GM23338 (cell line): ENCODE data around the gene NGEF.

ENCODE experiments used
- CREB1 ChIP-seq: fragments of 250-450 bp; sonication (Bioruptor Pico); IDR thresholded peaks from 2 replicates; pipeline ENCODE4 v1.5.0; 2020; ENCODE audit warnings: low read depth, mild to moderate bottlenecking, moderate library complexity
- CTCF ChIP-seq, 2 experiments: fragments of 200-600 bp in 1 of 2; sonication (generic) in 1 of 2; conservative IDR thresholded peaks; 2 replicates each; pipeline versions ENCODE4 v1.5.1 to v1.6.1; 2016 to 2017; ENCODE audit warnings: antibody characterized with exemption in 2 of 2, low read depth in 2 of 2, mild to moderate bottlenecking in 2 of 2, moderate library complexity in 1 of 2
- ETS1 ChIP-seq: IDR thresholded peaks from 2 replicates; pipeline ENCODE4 v1.6.1; 2016; ENCODE audit warnings: antibody characterized with exemption
- EZH2 ChIP-seq: fragments of 200-600 bp; sonication (generic); IDR thresholded peaks from one replicate; pipeline ENCODE4 v1.8.0; 2017; ENCODE audit warnings: antibody characterized with exemption, mild to moderate bottlenecking, low read depth; ENCODE audit not compliant: unreplicated experiment
- EZH2phosphoT487 ChIP-seq: fragments of 200-600 bp; sonication (generic); IDR thresholded peaks from one replicate; pipeline ENCODE4 v1.8.1; 2018; ENCODE audit warnings: antibody characterized with exemption; ENCODE audit not compliant: unreplicated experiment
- POLR2AphosphoS5 ChIP-seq: IDR thresholded peaks from 2 replicates; pipeline ENCODE4 v1.6.1; 2016; ENCODE audit warnings: antibody characterized with exemption, low read depth
- ZNF114 ChIP-seq: fragments of 250-450 bp; sonication (Bioruptor Pico); IDR thresholded peaks from 2 replicates; pipeline ENCODE4 v1.5.0; 2020; ENCODE audit warnings: mild to moderate bottlenecking, moderate library complexity
- TF ChIP-seq, protein P1 (sequence below): IDR thresholded peaks from one replicate; pipeline ENCODE4 v1.6.1; 2018; ENCODE audit warnings: antibody characterized with exemption; ENCODE audit not compliant: unreplicated experiment

- TF ChIP-seq, protein P1, sequence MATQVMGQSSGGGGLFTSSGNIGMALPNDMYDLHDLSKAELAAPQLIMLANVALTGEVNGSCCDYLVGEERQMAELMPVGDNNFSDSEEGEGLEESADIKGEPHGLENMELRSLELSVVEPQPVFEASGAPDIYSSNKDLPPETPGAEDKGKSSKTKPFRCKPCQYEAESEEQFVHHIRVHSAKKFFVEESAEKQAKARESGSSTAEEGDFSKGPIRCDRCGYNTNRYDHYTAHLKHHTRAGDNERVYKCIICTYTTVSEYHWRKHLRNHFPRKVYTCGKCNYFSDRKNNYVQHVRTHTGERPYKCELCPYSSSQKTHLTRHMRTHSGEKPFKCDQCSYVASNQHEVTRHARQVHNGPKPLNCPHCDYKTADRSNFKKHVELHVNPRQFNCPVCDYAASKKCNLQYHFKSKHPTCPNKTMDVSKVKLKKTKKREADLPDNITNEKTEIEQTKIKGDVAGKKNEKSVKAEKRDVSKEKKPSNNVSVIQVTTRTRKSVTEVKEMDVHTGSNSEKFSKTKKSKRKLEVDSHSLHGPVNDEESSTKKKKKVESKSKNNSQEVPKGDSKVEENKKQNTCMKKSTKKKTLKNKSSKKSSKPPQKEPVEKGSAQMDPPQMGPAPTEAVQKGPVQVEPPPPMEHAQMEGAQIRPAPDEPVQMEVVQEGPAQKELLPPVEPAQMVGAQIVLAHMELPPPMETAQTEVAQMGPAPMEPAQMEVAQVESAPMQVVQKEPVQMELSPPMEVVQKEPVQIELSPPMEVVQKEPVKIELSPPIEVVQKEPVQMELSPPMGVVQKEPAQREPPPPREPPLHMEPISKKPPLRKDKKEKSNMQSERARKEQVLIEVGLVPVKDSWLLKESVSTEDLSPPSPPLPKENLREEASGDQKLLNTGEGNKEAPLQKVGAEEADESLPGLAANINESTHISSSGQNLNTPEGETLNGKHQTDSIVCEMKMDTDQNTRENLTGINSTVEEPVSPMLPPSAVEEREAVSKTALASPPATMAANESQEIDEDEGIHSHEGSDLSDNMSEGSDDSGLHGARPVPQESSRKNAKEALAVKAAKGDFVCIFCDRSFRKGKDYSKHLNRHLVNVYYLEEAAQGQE, result no peak
- no peak for TF ChIP-seq CTCF (conservative IDR thresholded peaks at IDR 0.05; ENCODE audit: low read depth in 2 of 2)
- no peak for TF ChIP-seq EZH2
- no peak for TF ChIP-seq POLR2AphosphoS5
- TF ChIP-seq EZH2phosphoT487, result no peak
- no peak for TF ChIP-seq ETS1
- no peak for TF ChIP-seq CREB1 (CRISPR knock-in tag)
- no peak for TF ChIP-seq ZNF114 (CRISPR knock-in tag)
Measured at GRCh38 chr2:232860593-232861241, 152.3 kb downstream of the NGEF start.
